Peyer's patch (tissue), 4 donors: ENCODE data around the gene AK1. TPM values are rescaled to one million over a fixed set of nuclear protein-coding genes. Genes with fewer than 3 reads are reported as not detected.

Source experiments
- DNase-seq, 3 donors: peaks; one replicate each; pipeline ENCODE4 v3.0.0-alpha.2; 2017 to 2019
- H3K27ac ChIP-seq, 4 donors: fragments of 200-600 bp; sonication (generic); one replicate each; pipeline ENCODE4 v1.5.1; 2016 to 2019
- H3K27me3 ChIP-seq, 2 donors: fragments of 200-600 bp; sonication (generic); one replicate each; pipeline ENCODE4 v1.5.1; 2019
- H3K36me3 ChIP-seq, 3 donors: fragments of 200-600 bp; sonication (generic); one replicate each; pipeline ENCODE4 v1.5.1; 2016 to 2019
- H3K4me1 ChIP-seq, 4 donors: fragments of 200-600 bp; sonication (generic); one replicate each; pipeline ENCODE4 v1.5.1; 2016 to 2019
- H3K4me3 ChIP-seq, 4 donors: fragments of 200-600 bp; sonication (generic); 1 replicate in 3 of 4; 2 replicates in 1 of 4; pipeline ENCODE4 v1.5.1; 2016 to 2019; ENCODE audit warnings: mild to moderate bottlenecking in 1 of 4
- H3K9me3 ChIP-seq, 4 donors: fragments of 200-600 bp; sonication (generic); one replicate each; pipeline ENCODE4 v1.5.1; 2016 to 2019; ENCODE audit warnings: mild to moderate bottlenecking in 1 of 4
- POLR2A ChIP-seq, 2 donors: fragments of 450-650 bp; IDR thresholded peaks; one replicate each; pipeline ENCODE4 v1.5.1; 2017; ENCODE audit warnings: antibody characterized with exemption in 2 of 2, mild to moderate bottlenecking in 2 of 2, moderate library complexity in 2 of 2
- total RNA-seq, 4 donors: library from RNA; depleted of rRNA; stranded (reverse); fragments of >200 nt; gene quantifications; one replicate each; pipeline ENCODE4 v1.1.0, GENCODE V29; 2016
- TF ChIP-seq, protein P1 (sequence below), 6 experiments: fragments of 450-650 bp in 4 of 6; fragments of 200-600 bp in 2 of 6; sonication (generic) in 1 of 6; IDR thresholded peaks; one replicate each; pipeline ENCODE4 v1.5.1; 2017 to 2019; ENCODE audit warnings: antibody characterized with exemption in 6 of 6, mild to moderate bottlenecking in 3 of 6, moderate library complexity in 1 of 6

Gene AK1
- total RNA-seq, 4 donors from 2014 or later: 2.5 to 22.3 (median 18.4) TPM

DNA sequence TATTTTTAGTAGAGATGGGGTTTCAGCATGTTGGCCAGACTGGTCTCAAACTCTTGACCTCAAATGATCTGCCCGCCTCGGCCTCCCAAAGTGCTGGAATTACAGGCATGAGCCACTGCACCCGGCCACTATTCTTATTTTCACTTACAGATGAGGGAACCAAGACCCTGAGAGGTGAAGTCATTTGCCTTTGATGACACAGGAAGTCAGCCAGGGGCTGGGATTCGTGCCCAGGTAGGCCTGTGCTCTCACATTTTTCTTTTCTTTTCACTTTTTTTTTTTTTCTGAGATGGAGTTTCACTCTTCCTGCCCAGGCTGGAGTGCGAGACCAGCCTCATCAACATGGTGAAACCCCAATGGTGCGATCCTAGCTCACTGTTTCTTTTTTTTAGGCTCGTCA is 45.2 kb downstream of the AK1 start:
- TF ChIP-seq, protein P1, sequence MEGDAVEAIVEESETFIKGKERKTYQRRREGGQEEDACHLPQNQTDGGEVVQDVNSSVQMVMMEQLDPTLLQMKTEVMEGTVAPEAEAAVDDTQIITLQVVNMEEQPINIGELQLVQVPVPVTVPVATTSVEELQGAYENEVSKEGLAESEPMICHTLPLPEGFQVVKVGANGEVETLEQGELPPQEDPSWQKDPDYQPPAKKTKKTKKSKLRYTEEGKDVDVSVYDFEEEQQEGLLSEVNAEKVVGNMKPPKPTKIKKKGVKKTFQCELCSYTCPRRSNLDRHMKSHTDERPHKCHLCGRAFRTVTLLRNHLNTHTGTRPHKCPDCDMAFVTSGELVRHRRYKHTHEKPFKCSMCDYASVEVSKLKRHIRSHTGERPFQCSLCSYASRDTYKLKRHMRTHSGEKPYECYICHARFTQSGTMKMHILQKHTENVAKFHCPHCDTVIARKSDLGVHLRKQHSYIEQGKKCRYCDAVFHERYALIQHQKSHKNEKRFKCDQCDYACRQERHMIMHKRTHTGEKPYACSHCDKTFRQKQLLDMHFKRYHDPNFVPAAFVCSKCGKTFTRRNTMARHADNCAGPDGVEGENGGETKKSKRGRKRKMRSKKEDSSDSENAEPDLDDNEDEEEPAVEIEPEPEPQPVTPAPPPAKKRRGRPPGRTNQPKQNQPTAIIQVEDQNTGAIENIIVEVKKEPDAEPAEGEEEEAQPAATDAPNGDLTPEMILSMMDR (IDR thresholded peaks at IDR 0.05): no peak
- TF ChIP-seq POLR2A (IDR thresholded peaks at IDR 0.05): no peak
- Histone ChIP-seq H3K9me3 (no peaks in the 10 kb centered on the region), H3K27ac (peak overlapping the region in 2 of 4 donors; percentile 17 to 29), H3K4me1 (peaks cover 0 to 41% (median 1%) of the 10 kb centered on the region in 4 donors), H3K4me3 (no peak overlapping the region), H3K27me3 (no peaks in the 10 kb centered on the region), H3K36me3 (no peaks in the 10 kb centered on the region)
- DNase-seq: no peak

DNA sequence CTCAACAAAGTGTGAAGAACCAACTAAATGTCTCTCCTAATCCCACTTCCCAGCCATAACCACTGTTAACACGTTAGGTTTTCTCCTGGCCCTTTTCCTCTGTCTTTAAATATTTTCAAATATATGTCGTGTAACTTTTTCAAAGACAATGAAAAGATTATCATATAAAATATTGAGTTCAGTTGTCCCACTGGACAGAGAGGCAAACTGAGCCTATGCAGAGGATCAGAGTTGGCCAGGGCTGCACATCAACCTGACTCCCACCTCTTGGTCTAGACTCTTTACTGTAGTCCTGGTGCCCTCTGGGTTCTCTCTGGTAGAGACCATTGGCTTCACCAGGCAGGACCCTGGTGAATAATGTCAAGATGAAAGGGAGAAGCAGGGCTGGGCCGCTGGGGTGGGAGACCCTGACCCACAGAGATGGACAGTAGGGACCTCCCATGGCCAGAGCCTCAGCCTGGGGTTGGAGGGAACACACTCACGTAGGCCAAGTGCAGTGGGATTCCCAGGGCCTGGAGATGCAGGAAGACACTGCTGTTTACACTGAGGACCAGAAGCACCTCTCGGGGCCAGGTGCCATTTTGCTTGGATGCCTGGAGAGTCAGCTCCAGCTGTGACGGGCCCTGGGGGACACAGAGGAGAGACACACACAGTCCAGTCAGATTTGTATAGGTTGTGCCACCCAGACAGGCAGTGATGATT is 48.1 kb downstream of the AK1 start:
- no peaks in the 10 kb centered on the region for H3K27me3 ChIP-seq
- TF ChIP-seq POLR2A (IDR thresholded peaks at IDR 0.05): no peak
- TF ChIP-seq, protein P1 (IDR thresholded peaks at IDR 0.05): no peak
- peaks cover 0 to 32% (median 0%) of the 10 kb centered on the region in 4 donors for H3K4me1 ChIP-seq
- peak overlapping the region in 3 of 4 donors; percentile 76 to 86 (median 82) for H3K27ac ChIP-seq
- H3K9me3 ChIP-seq: no peaks in the 10 kb centered on the region
- no peak for DNase-seq
- H3K4me3 ChIP-seq: no peak overlapping the region
- no peaks in the 10 kb centered on the region for H3K36me3 ChIP-seq

DNA sequence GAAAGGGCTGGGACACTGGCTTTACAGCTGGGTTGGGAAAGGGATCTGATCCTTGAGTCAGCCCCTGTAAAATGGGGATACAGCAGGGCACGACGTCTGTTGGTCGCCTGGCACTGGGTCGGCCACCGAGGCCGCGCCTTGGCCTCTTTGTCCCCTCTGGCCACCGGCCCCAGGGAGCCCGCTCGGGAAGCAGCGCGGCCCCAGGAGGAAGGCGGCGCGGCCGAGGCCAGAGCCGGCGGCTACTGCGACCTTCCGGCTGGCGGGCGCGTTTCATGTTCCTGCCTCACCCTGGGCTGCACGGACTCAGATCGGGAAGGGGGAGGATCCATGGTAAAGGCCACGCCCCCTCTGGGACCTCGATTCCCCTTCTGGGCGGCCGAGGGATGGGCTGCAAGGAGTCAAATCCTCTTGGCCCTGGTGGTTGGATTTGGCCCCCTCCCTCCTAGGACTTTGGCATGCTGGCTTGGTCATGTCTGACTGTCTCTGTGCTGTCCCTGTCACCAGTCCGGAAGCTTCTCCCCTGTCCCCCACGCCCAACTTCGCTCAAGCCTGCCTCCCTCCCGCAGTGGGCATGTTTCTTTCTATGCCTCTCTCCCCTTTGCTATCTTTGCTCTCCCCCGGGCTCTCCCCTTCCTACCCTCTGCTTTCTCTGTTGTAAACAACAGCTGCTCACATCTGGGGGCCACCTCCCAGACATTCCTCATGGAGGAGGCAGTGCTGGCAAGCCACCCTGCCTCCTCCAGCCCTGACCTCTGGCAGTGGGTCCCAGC is 49.0 kb downstream of the AK1 start:
- Histone ChIP-seq H3K9me3 (no peaks in the 10 kb centered on the region), H3K27me3 (no peaks in the 10 kb centered on the region), H3K27ac (peak overlapping the region; percentile 62 to 86 (median 79)), H3K4me1 (peaks cover 0 to 27% (median 0%) of the 10 kb centered on the region in 4 donors), H3K4me3 (peak overlapping the region in 2 of 4 donors; percentile 23 to 39), H3K36me3 (no peaks in the 10 kb centered on the region)
- TF ChIP-seq, protein P1 (IDR thresholded peaks at IDR 0.05): no peak
- peak in 1 of 2 donors; percentile 42 for TF ChIP-seq POLR2A (IDR thresholded peaks at IDR 0.05)
- DNase-seq: peak; percentile 39 to 86 (median 80)

DNA sequence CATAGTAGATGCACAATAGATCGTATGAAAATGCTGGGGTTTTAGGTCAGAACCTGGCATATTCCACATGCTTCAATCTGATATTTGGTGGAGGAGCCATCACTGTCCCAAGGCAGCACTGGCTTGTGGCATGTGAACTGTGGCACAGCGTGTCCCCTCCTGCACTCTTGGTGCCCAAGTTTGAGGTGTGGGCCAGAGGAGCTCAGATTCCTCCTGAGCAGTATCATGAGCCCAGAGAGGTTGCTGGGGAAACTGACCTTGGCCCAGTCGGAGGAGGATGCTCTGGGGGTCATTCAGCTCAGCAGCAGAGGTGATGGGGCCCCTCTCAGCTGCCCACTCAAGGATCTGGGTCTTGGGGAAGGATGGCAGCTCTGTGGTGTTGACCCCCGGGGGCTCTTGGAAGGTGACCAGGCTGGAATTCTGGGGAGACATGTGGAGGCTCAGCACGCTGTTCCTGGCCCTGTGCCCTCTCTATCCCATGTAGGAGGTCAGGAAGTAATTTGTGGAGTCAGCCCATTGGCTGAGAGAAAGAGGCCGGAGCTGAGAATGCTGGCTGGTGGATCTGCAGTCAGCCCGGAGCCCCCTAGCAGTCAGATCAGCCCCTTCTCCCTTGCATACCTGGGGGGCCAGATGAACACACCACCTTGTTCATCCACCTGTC is 51.1 kb downstream of the AK1 start:
- H3K9me3 ChIP-seq: no peaks in the 10 kb centered on the region
- TF ChIP-seq POLR2A (IDR thresholded peaks at IDR 0.05): no peak
- TF ChIP-seq, protein P1 (IDR thresholded peaks at IDR 0.05): no peak
- peaks cover 0 to 22% (median 0%) of the 10 kb centered on the region in 4 donors for H3K4me1 ChIP-seq
- DNase-seq: no peak
- H3K27ac ChIP-seq: peak overlapping the region in 2 of 4 donors; percentile 10 to 25
- H3K36me3 ChIP-seq: no peaks in the 10 kb centered on the region
- H3K4me3 ChIP-seq: no peak overlapping the region
- H3K27me3 ChIP-seq: no peaks in the 10 kb centered on the region

DNA sequence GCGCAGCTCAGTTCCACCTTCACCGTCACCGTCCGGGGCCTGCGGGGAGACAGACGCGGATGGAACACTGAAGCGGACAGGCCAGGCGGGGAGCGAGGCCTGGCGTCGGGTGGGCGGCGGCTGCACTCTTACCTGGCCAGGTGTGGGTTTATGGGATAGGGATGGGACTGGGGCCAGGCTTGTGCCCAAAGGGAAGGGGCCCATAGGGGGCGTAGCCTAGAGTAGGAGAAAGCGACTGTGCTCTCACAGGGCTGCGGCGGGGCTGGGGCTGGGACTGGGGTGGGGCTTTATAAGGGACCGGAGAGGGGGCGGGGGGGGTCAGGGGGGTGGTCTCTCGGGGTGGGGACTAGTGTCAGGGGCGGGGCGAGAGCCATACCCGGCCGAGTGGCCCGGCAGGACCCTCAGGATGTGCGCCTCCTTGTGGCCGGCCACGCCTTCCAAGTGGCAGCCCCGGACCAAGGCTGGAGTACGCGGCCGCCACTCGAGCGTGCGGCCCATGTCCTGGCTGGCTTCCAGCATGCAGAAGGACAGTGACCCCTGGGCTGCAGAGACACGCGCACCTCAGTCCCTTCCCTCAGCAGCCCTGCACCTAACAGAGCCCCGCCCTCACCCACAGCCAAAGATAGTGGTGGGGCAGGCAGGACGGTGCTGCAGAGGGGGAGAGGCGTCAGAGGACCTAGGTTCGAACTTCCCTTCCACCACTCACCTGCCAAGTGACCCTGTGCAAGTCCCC is 52.0 kb downstream of the AK1 start:
- Histone ChIP-seq H3K27ac (peak overlapping the region in 2 of 4 donors; percentile 10 to 19), H3K27me3 (no peaks in the 10 kb centered on the region), H3K4me1 (peaks cover 0 to 22% (median 0%) of the 10 kb centered on the region in 4 donors), H3K36me3 (no peaks in the 10 kb centered on the region), H3K9me3 (no peaks in the 10 kb centered on the region), H3K4me3 (no peak overlapping the region)
- DNase-seq: peak; percentile 35 to 71 (median 70)
- no peak for TF ChIP-seq POLR2A (IDR thresholded peaks at IDR 0.05)
- TF ChIP-seq, protein P1 (IDR thresholded peaks at IDR 0.05): peak in 5 of 6 experiments; percentile 4 to 47 (median 43)
